Stomach (tissue), 4 donors: ENCODE data around the gene DMAC2L.

Experiments
- EP300 ChIP-seq: sonication (generic); formaldehyde crosslinking; IDR thresholded peaks from one replicate; pipeline ENCODE4 v1.6.1; 2017; ENCODE audit warnings: antibody characterized with exemption
- POLR2A ChIP-seq, 4 donors: fragments of 450-650 bp; IDR thresholded peaks; one replicate each; pipeline ENCODE4 v1.6.1; 2016; ENCODE audit warnings: antibody characterized with exemption in 4 of 4, control low read depth in 2 of 4, mild to moderate bottlenecking in 1 of 4, moderate library complexity in 1 of 4
- POLR2AphosphoS5 ChIP-seq, 3 donors: sonication (generic); formaldehyde crosslinking; IDR thresholded peaks; one replicate each; pipeline ENCODE4 v1.6.1; 2016; ENCODE audit warnings: antibody characterized with exemption in 3 of 3
- TF ChIP-seq, protein P1 (sequence below), 7 experiments: fragments of 450-650 bp in 4 of 7; fragments of 200-600 bp in 3 of 7; sonication (generic) in 3 of 7; IDR thresholded peaks; one replicate each; pipeline ENCODE4 v1.5.1; 2016 to 2019; ENCODE audit warnings: antibody characterized with exemption in 7 of 7, control low read depth in 2 of 7, mild to moderate bottlenecking in 1 of 7

DNA sequence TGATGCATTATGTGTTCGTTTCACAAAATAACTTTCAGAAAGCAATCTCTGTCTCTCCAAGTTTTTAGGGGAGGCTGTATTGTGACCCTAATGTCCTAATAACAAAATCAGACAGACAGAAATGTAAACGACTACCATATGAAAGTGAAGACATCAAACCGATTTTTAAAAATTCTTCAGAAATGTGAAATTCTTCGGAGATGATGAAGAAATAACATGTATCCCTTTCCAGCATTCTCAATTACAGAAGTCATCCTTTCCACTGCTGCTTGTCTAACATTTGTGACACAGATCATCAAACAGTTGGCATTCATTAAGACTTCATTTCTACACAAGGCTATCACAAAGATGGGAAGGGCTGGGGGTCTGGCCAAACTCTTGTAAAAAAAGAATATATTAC is 41.0 kb downstream of the DMAC2L start:
- TF ChIP-seq POLR2A (IDR thresholded peaks at IDR 0.05) (no peak), POLR2AphosphoS5 (IDR thresholded peaks at IDR 0.05) (no peak), EP300 (no peak)
- TF ChIP-seq, protein P1, sequence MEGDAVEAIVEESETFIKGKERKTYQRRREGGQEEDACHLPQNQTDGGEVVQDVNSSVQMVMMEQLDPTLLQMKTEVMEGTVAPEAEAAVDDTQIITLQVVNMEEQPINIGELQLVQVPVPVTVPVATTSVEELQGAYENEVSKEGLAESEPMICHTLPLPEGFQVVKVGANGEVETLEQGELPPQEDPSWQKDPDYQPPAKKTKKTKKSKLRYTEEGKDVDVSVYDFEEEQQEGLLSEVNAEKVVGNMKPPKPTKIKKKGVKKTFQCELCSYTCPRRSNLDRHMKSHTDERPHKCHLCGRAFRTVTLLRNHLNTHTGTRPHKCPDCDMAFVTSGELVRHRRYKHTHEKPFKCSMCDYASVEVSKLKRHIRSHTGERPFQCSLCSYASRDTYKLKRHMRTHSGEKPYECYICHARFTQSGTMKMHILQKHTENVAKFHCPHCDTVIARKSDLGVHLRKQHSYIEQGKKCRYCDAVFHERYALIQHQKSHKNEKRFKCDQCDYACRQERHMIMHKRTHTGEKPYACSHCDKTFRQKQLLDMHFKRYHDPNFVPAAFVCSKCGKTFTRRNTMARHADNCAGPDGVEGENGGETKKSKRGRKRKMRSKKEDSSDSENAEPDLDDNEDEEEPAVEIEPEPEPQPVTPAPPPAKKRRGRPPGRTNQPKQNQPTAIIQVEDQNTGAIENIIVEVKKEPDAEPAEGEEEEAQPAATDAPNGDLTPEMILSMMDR (IDR thresholded peaks at IDR 0.05): no peak
